Right cardiac atrium (tissue), 5 donors: ENCODE data around the gene TMCC1. TPM values are rescaled to one million over a fixed set of nuclear protein-coding genes. Genes with fewer than 3 reads are reported as not detected.
"Not testable (repeated sequence)": the region's sequence is repeated elsewhere in the genome, so short reads cannot be mapped to it uniquely, and the experiment has no call there.

Experiments used
- ATAC-seq, 2 donors: fragments of 200-7000 bp; cut with Tn5 transposase; one replicate each; pipeline versions ENCODE4 v1.8.0 to v1.9.1; 2020; ENCODE audit warnings: moderate library complexity in 2 of 2, mild to moderate bottlenecking in 1 of 2
- DNase-seq, 3 donors: peaks; one replicate each; pipeline ENCODE4 v3.0.0-alpha.2; 2020
- H3K27ac ChIP-seq: one replicate; pipeline ENCODE4 v1.5.1; 2013; ENCODE audit warnings: mild to moderate bottlenecking, low read length, control low read depth, moderate library complexity
- H3K27me3 ChIP-seq: one replicate; pipeline ENCODE4 v1.6.1; 2013; ENCODE audit not compliant: control insufficient read depth, insufficient read depth
- H3K4me1 ChIP-seq: one replicate; pipeline ENCODE4 v1.6.1; 2013; ENCODE audit warnings: low read length; ENCODE audit not compliant: control insufficient read depth, insufficient read depth
- H3K4me3 ChIP-seq: one replicate; pipeline ENCODE4 v1.5.1; 2013; ENCODE audit warnings: low read length, control low read depth
- H3K9me3 ChIP-seq: one replicate; pipeline ENCODE4 v1.6.1; 2013; ENCODE audit warnings: low read length; ENCODE audit not compliant: control insufficient read depth
- WGBS: extraction: QIAGEN DNeasy Blood & Tissue Kit; methylation state at CpG from one replicate; pipeline ENCODE4 v1.1.7; 2013; 5-methylcytosine and 5-hydroxymethylcytosine counted together
- intact Hi-C, 4 donors: fragments of 100-400 bp; cut with DNase I; formaldehyde crosslinking; loops; one replicate each; pipeline versions ENCODE4 v1.11.0 to v1.14.0; 2022 to 2023
- polyA plus RNA-seq: library from polyadenylated mRNA; stranded (reverse); fragments of 200-250 nt; gene quantifications from one replicate; pipeline ENCODE4 v1.2.3, GENCODE V29; 2013
- total RNA-seq, 4 donors: library from RNA; stranded (reverse); fragmentation: NEBNext Ultra II Directional; extraction: Animal tissue kit (Norgen Biotek cat#: 25700); gene quantifications; one replicate each; pipeline ENCODE4 v1.2.1, GENCODE V29; 2021
- donor health status: healthy with polysubstance abuse.
- donor health status: DM: no; HTN: yes; CAD: no.
- donor health status: DM: no; HTN: no; CAD: no.
- donor health status: DM: no; HTN: yes; CAD: no; lungs with severe emphysema.
- donor health status: DM: yes; HTN: yes; CAD: no.

The TMCC1 gene
- total and polyA plus RNA-seq, 5 donors: 12.9 to 45.0 (median 42.9) TPM

- H3K27ac ChIP-seq: no peak overlapping the region
- no peaks in the 10 kb centered on the region for H3K27me3 ChIP-seq
- H3K4me3 ChIP-seq: no peak overlapping the region
- no peak for ATAC-seq
- H3K9me3 ChIP-seq: no peaks in the 10 kb centered on the region
- 86% methylated on average over 1 of the region's 1 CpG for WGBS
- intact Hi-C loops: no loop called here
- no peaks in the 10 kb centered on the region for H3K4me1 ChIP-seq
- no peak for DNase-seq
Observed at GRCh38 chr3:129864519-129864918, 29.0 kb downstream of the TMCC1 start.

GRCh38 chr3:129859272-129859671, 34.2 kb downstream of the TMCC1 start:
- no peaks in the 10 kb centered on the region for H3K27me3 ChIP-seq
- no peak overlapping the region for H3K27ac ChIP-seq
- intact Hi-C loops: no loop called here
- H3K4me3 ChIP-seq: no peak overlapping the region
- WGBS: 98% methylated on average over 4 of the region's 4 CpGs
- DNase-seq (no peak), ATAC-seq (no peak)
- H3K9me3 ChIP-seq: no peaks in the 10 kb centered on the region
- peaks cover 2% of the 10 kb centered on the region for H3K4me1 ChIP-seq

GRCh38 chr3:129857899-129858298, 35.6 kb downstream of the TMCC1 start:
- H3K27ac ChIP-seq: no peak overlapping the region
- intact Hi-C loops: no loop called here
- peaks cover 2% of the 10 kb centered on the region for H3K4me1 ChIP-seq
- H3K4me3 ChIP-seq: no peak overlapping the region
- ATAC-seq (no peak), DNase-seq (no peak)
- 94% methylated on average over 1 of the region's 1 CpG for WGBS
- H3K9me3 ChIP-seq: no peaks in the 10 kb centered on the region
- H3K27me3 ChIP-seq: no peaks in the 10 kb centered on the region

- DNase-seq, H3K9me3 ChIP-seq, ATAC-seq, intact Hi-C loops, H3K4me3 ChIP-seq, H3K27me3 ChIP-seq, H3K27ac ChIP-seq, H3K4me1 ChIP-seq: not testable (repeated sequence)
- WGBS: 59% methylated on average over 5 of the region's 5 CpGs
Observed at GRCh38 chr3:129856790-129857189, 36.7 kb downstream of the TMCC1 start.

- peak overlapping the region; percentile 75 for H3K27ac ChIP-seq
- peaks cover 2% of the 10 kb centered on the region for H3K4me1 ChIP-seq
- ATAC-seq (peak; percentile 36 to 57), DNase-seq (no peak)
- WGBS: 73% methylated on average over 5 of the region's 5 CpGs
- no peak overlapping the region for H3K4me3 ChIP-seq
- H3K9me3 ChIP-seq: no peaks in the 10 kb centered on the region
- intact Hi-C loops: no loop called here
- H3K27me3 ChIP-seq: no peaks in the 10 kb centered on the region
Observed at GRCh38 chr3:129855832-129856419, 37.6 kb downstream of the TMCC1 start.

- ATAC-seq: peak; percentile 23 to 67
- H3K27me3 ChIP-seq: no peaks in the 10 kb centered on the region
- no peak overlapping the region for H3K27ac ChIP-seq
- peaks cover 2% of the 10 kb centered on the region for H3K4me1 ChIP-seq
- H3K4me3 ChIP-seq: no peak overlapping the region
- WGBS: 48% methylated on average over 2 of the region's 2 CpGs
- H3K9me3 ChIP-seq: no peaks in the 10 kb centered on the region
- no peak for DNase-seq
- intact Hi-C loops: no loop called here
Observed at GRCh38 chr3:129855170-129855831, 38.2 kb downstream of the TMCC1 start.

GRCh38 chr3:129854460-129854859, 39.1 kb downstream of the TMCC1 start:
- Histone ChIP-seq H3K27me3 (no peaks in the 10 kb centered on the region), H3K27ac (no peak overlapping the region), H3K4me3 (no peak overlapping the region), H3K9me3 (no peaks in the 10 kb centered on the region), H3K4me1 (peaks cover 2% of the 10 kb centered on the region)
- intact Hi-C loops: no loop called here
- DNase-seq: no peak
- 97% methylated on average over 1 of the region's 1 CpG for WGBS
- ATAC-seq: no peak

GRCh38 chr3:129845956-129846355, 47.6 kb downstream of the TMCC1 start:
- no peaks in the 10 kb centered on the region for H3K27me3 ChIP-seq
- ATAC-seq (no peak), DNase-seq (no peak)
- no peaks in the 10 kb centered on the region for H3K9me3 ChIP-seq
- no peak overlapping the region for H3K27ac ChIP-seq
- intact Hi-C loops: no loop called here
- H3K4me1 ChIP-seq: no peaks in the 10 kb centered on the region
- H3K4me3 ChIP-seq: no peak overlapping the region
- WGBS: 78% methylated on average over 2 of the region's 2 CpGs

GRCh38 chr3:129840707-129841360, 52.7 kb downstream of the TMCC1 start:
- DNase-seq (no peak), ATAC-seq (no peak)
- no peaks in the 10 kb centered on the region for H3K4me1 ChIP-seq
- no peak overlapping the region for H3K4me3 ChIP-seq
- WGBS: 98% methylated on average over 5 of the region's 5 CpGs
- H3K27ac ChIP-seq: no peak overlapping the region
- no peaks in the 10 kb centered on the region for H3K27me3 ChIP-seq
- no peaks in the 10 kb centered on the region for H3K9me3 ChIP-seq
- intact Hi-C loops: no loop called here

GRCh38 chr3:129838086-129838485, 55.4 kb downstream of the TMCC1 start:
- DNase-seq (no peak), ATAC-seq (no peak)
- Histone ChIP-seq H3K27me3 (no peaks in the 10 kb centered on the region), H3K27ac (no peak overlapping the region), H3K4me3 (no peak overlapping the region), H3K9me3 (no peaks in the 10 kb centered on the region), H3K4me1 (no peaks in the 10 kb centered on the region)
- 87% methylated on average over 6 of the region's 6 CpGs for WGBS
- intact Hi-C loops: loop anchor here in 1 of 4 donors (10.0 kb wide), 1 partner anchor 87 kb away; no protein-coding TSS in a partner anchor

GRCh38 chr3:129837065-129837642, 56.4 kb downstream of the TMCC1 start:
- intact Hi-C loops: loop anchor here in 1 of 4 donors (10.0 kb wide), 1 partner anchor 88 kb away; no protein-coding TSS in a partner anchor
- Histone ChIP-seq H3K27ac (no peak overlapping the region), H3K27me3 (no peaks in the 10 kb centered on the region), H3K4me3 (no peak overlapping the region), H3K9me3 (no peaks in the 10 kb centered on the region), H3K4me1 (no peaks in the 10 kb centered on the region)
- DNase-seq: no peak
- peak in 1 of 2 donors; percentile 42 for ATAC-seq
- 61% methylated on average over 2 of the region's 2 CpGs for whole genome bisulfite sequencing
